ENCODE measurements around the gene SREBF1. TPM values are rescaled to one million over a fixed set of nuclear protein-coding genes. Genes with fewer than 3 reads are reported as not detected.
A peak's percentile ranks its signal among the peaks of the same experiment; 100 is the strongest.

The SREBF1 gene
- total and polyA plus RNA-seq, 2 experiments from 2014 or later: 39.6 to 85.3 TPM

GRCh38 chr17:17816831-17817551 is 19.8 kb downstream of the SREBF1 start:
- Histone ChIP-seq H3K79me2 (replicated peaks; ENCODE audit: insufficient read depth) (peaks cover 17% of the 10 kb centered on the region), H3F3A (replicated peaks; ENCODE audit: low read depth) (peaks cover 20% of the 10 kb centered on the region), H3K27me3 (ENCODE audit: insufficient read depth) (no peaks in the 10 kb centered on the region), H3K4me2 (no peak overlapping the region), H4K20me1 (replicated peaks; ENCODE audit: insufficient read depth) (peaks cover 38% of the 10 kb centered on the region), H3K4me3 (no peak overlapping the region), H2AFZ (no peak overlapping the region), H3K4me1 (ENCODE audit: insufficient read depth) (peaks cover 11% of the 10 kb centered on the region), H3K9me2 (ENCODE audit: insufficient read depth) (no peaks in the 10 kb centered on the region), H3K27ac (ENCODE audit: low read depth) (no peak overlapping the region), H3K36me3 (ENCODE audit: insufficient read depth) (no peaks in the 10 kb centered on the region; the same call in 1 of the 2 replicates)
- peaks cover 61% of the 10 kb centered on the region for H3K36me3 Mint-ChIP-seq (ENCODE audit: low read depth)
- peaks cover 41% of the 10 kb centered on the region for H3K4me1 Mint-ChIP-seq
- peaks cover 10% of the 10 kb centered on the region for H3K27me3 Mint-ChIP-seq (ENCODE audit: insufficient read depth, low read depth, poor library complexity)
- DNase-seq (ENCODE audit: low spot score) (no peak), ATAC-seq (no peak)
- H3K4me3 Mint-ChIP-seq: no peak overlapping the region
- H3K9me3 Mint-ChIP-seq: no peaks in the 10 kb centered on the region; the same call in 2 of the 3 replicates
- TF ChIP-seq STAT1 (IDR thresholded peaks at IDR 0.05; ENCODE audit: unreplicated experiment): no peak
- TF ChIP-seq POLR2AphosphoS5 (IDR thresholded peaks at IDR 0.05; ENCODE audit: low read depth): 0 out of 2 replicates have a peak, but pooled peaks have one; percentile 4
- 0 out of 4 replicates have a peak, but pooled peaks of 1 of the 2 experiments have one; percentile 7 for TF ChIP-seq CTCF (conservative IDR thresholded peaks at IDR 0.05; ENCODE audit: low read depth in 2 of 2)
- no peak overlapping the region for H3K27ac Mint-ChIP-seq

GRCh38 chr17:17816240-17816814 is 20.5 kb downstream of the SREBF1 start:
- Mint-ChIP-seq H3K9me3 (no peaks in the 10 kb centered on the region; the same call in 2 of the 3 replicates), H3K36me3 (ENCODE audit: low read depth) (peaks cover 64% of the 10 kb centered on the region), H3K27ac (no peak overlapping the region), H3K4me1 (peaks cover 41% of the 10 kb centered on the region), H3K4me3 (no peak overlapping the region), H3K27me3 (ENCODE audit: insufficient read depth, low read depth, poor library complexity) (peaks cover 9% of the 10 kb centered on the region)
- H3K4me3 ChIP-seq: no peak overlapping the region
- H3K4me2 ChIP-seq: no peak overlapping the region
- 0 out of 2 replicates have a peak, but pooled peaks have one; percentile 24 for TF ChIP-seq POLR2AphosphoS5 (IDR thresholded peaks at IDR 0.05; ENCODE audit: low read depth)
- no peak for TF ChIP-seq ZNF114 (CRISPR knock-in tag; IDR thresholded peaks at IDR 0.05)
- TF ChIP-seq ZNF462 (CRISPR knock-in tag; IDR thresholded peaks at IDR 0.05): no peak
- no peak for TF ChIP-seq STAT1 (IDR thresholded peaks at IDR 0.05; ENCODE audit: unreplicated experiment)
- no peak for TF ChIP-seq EZH2phosphoT487 (IDR thresholded peaks at IDR 0.05; ENCODE audit: unreplicated experiment)
- TF ChIP-seq EZH2 (IDR thresholded peaks at IDR 0.05; ENCODE audit: low read depth, unreplicated experiment): no peak
- TF ChIP-seq JUNB (IDR thresholded peaks at IDR 0.05; ENCODE audit: unreplicated experiment): no peak
- no peak for TF ChIP-seq ZNF331 (CRISPR knock-in tag; IDR thresholded peaks at IDR 0.05; ENCODE audit: low read depth)
- no peak for DNase-seq (ENCODE audit: low spot score)
- H3K36me3 ChIP-seq (ENCODE audit: insufficient read depth): no peaks in the 10 kb centered on the region; the same call in 1 of the 2 replicates
- peaks cover 25% of the 10 kb centered on the region for H3F3A ChIP-seq (replicated peaks; ENCODE audit: low read depth)
- no peaks in the 10 kb centered on the region for H3K27me3 ChIP-seq (ENCODE audit: insufficient read depth)
- peaks cover 11% of the 10 kb centered on the region for H3K4me1 ChIP-seq (ENCODE audit: insufficient read depth)
- no peak overlapping the region for H3K27ac ChIP-seq (ENCODE audit: low read depth)
- peaks cover 10% of the 10 kb centered on the region for H3K79me2 ChIP-seq (replicated peaks; ENCODE audit: insufficient read depth)
- no peak overlapping the region for H2AFZ ChIP-seq
- peaks cover 36% of the 10 kb centered on the region for H4K20me1 ChIP-seq (replicated peaks; ENCODE audit: insufficient read depth)
- no peak for ATAC-seq
- no peaks in the 10 kb centered on the region for H3K9me2 ChIP-seq (ENCODE audit: insufficient read depth)
